Activated T-helper 2 cell treated with anti-CD3 and anti-CD28 coated beads, Interferon-gamma antibody, Interleukin-2, Interleukin-4, amounts not matched to agents 10 μg/mL and 5 μg/mL and 100 μg/mL, durations not matched to agents 14 hours and 24 hours and 36 hours (primary cell): ENCODE data around the gene MAP4. TPM values are rescaled to one million over a fixed set of nuclear protein-coding genes. Genes with fewer than 3 reads are reported as not detected.
A peak's percentile ranks its signal among the peaks of the same experiment; 100 is the strongest.

Source experiments
- DNase-seq: peaks from one replicate; pipeline ENCODE4 v3.0.0; 2021; ENCODE audit warnings: low spot score
- H3K27ac Mint-ChIP-seq: one replicate; pipeline ENCODE4 v1.8.0; 2021; ENCODE audit warnings: mixed read lengths
- H3K27me3 Mint-ChIP-seq: one replicate; pipeline ENCODE4 v1.8.0; 2021; ENCODE audit warnings: low read depth, mixed read lengths
- H3K36me3 Mint-ChIP-seq: one replicate; pipeline ENCODE4 v1.8.0; 2021; ENCODE audit warnings: low read depth, mixed read lengths
- H3K4me1 Mint-ChIP-seq: one replicate; pipeline ENCODE4 v1.8.0; 2021; ENCODE audit warnings: low read depth, mixed read lengths
- H3K4me3 Mint-ChIP-seq: one replicate; pipeline ENCODE4 v1.8.0; 2021; ENCODE audit warnings: low read depth, mild to moderate bottlenecking, moderate library complexity, mixed read lengths
- H3K9me3 Mint-ChIP-seq: one replicate; pipeline ENCODE4 v1.8.0; 2021; ENCODE audit warnings: mixed read lengths
- intact Hi-C: fragments of 100-400 bp; cut with micrococcal nuclease; formaldehyde crosslinking; loops from one replicate; pipeline ENCODE4 v1.15.1; 2023
- total RNA-seq: library from RNA; stranded (reverse); gene quantifications from 2 replicates; pipeline ENCODE4 v1.2.3, GENCODE V29; 2022

Gene MAP4
- total RNA-seq, 1 donor from 2014 or later = 144 TPM

- no peaks in the 10 kb centered on the region for H3K4me1 Mint-ChIP-seq
- H3K9me3 Mint-ChIP-seq = no peaks in the 10 kb centered on the region
- no peak for DNase-seq
- intact Hi-C loops = no loop called here
- no peak overlapping the region for H3K27ac Mint-ChIP-seq
- no peaks in the 10 kb centered on the region for H3K27me3 Mint-ChIP-seq
- H3K4me3 Mint-ChIP-seq = no peak overlapping the region
- peaks cover 21% of the 10 kb centered on the region for H3K36me3 Mint-ChIP-seq
These were observed 138.9 kb downstream of the MAP4 start for GRCh38 chr3:47877290-47877689.

GRCh38 chr3:47874913-47875312, 141.3 kb downstream of the MAP4 start:
- no peak overlapping the region for H3K27ac Mint-ChIP-seq
- H3K4me3 Mint-ChIP-seq = no peak overlapping the region
- no peaks in the 10 kb centered on the region for H3K4me1 Mint-ChIP-seq
- H3K36me3 Mint-ChIP-seq = peaks cover 38% of the 10 kb centered on the region
- no peaks in the 10 kb centered on the region for H3K9me3 Mint-ChIP-seq
- intact Hi-C loops = no loop called here
- H3K27me3 Mint-ChIP-seq = no peaks in the 10 kb centered on the region
- DNase-seq = no peak

DNA sequence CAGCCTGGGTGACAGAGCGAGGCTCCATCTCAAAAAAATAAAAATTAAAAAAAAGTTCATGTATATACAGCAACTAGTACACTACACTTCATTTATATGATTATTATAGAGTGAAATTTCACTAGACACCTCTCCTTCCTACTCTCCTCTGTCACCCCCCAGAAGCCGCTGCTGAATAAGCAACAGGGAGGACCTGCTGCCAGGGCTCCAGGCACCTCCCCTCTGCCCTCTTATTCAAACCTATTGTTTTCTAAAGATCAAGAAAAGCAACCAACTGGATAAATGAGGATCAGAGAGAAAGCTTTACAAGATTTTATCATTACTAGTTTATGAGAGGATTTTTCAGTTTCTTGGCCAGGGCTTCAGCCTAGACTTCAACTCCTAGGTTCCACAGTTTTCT, 141.8 kb downstream of the MAP4 start:
- Mint-ChIP-seq H3K9me3 (no peaks in the 10 kb centered on the region), H3K36me3 (peaks cover 43% of the 10 kb centered on the region), H3K27me3 (no peaks in the 10 kb centered on the region), H3K4me1 (no peaks in the 10 kb centered on the region), H3K4me3 (no peak overlapping the region), H3K27ac (no peak overlapping the region)
- intact Hi-C loops = no loop called here
- no peak for DNase-seq

GRCh38 chr3:47872916-47873315, 143.3 kb downstream of the MAP4 start:
- Mint-ChIP-seq H3K27ac (no peak overlapping the region), H3K36me3 (peaks cover 51% of the 10 kb centered on the region), H3K27me3 (no peaks in the 10 kb centered on the region), H3K4me1 (no peaks in the 10 kb centered on the region), H3K9me3 (no peaks in the 10 kb centered on the region), H3K4me3 (no peak overlapping the region)
- intact Hi-C loops = no loop called here
- DNase-seq = no peak

GRCh38 chr3:47871389-47871788, 144.8 kb downstream of the MAP4 start:
- no peaks in the 10 kb centered on the region for H3K9me3 Mint-ChIP-seq
- H3K36me3 Mint-ChIP-seq = peaks cover 53% of the 10 kb centered on the region
- intact Hi-C loops = no loop called here
- no peak overlapping the region for H3K4me3 Mint-ChIP-seq
- DNase-seq = no peak
- H3K4me1 Mint-ChIP-seq = no peaks in the 10 kb centered on the region
- H3K27ac Mint-ChIP-seq = no peak overlapping the region
- no peaks in the 10 kb centered on the region for H3K27me3 Mint-ChIP-seq

- no peaks in the 10 kb centered on the region for H3K27me3 Mint-ChIP-seq
- intact Hi-C loops = no loop called here
- no peak for DNase-seq
- no peak overlapping the region for H3K27ac Mint-ChIP-seq
- no peaks in the 10 kb centered on the region for H3K4me1 Mint-ChIP-seq
- H3K9me3 Mint-ChIP-seq = no peaks in the 10 kb centered on the region
- peaks cover 58% of the 10 kb centered on the region for H3K36me3 Mint-ChIP-seq
- no peak overlapping the region for H3K4me3 Mint-ChIP-seq
These were observed 145.4 kb downstream of the MAP4 start for GRCh38 chr3:47870702-47871260.

DNA sequence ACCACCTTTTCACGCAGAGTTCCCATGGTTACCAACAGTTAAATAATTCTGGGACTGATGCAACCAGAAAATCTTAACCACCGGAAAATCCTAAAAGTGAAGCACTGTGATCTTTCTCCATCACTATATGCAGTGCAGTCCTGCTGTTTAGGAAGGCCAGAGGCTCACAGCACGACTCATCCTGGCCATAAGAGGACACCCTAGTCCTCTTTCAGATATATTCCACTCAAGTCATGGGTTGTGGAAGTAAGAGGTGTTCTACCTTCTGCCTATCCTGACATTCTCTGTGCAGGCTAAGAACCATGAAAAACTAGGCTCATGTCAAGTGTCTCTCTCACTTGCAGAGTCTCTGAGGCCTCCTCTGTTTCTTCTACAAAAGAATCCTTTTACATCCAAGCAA, 146.1 kb downstream of the MAP4 start:
- Mint-ChIP-seq H3K4me3 (no peak overlapping the region), H3K4me1 (no peaks in the 10 kb centered on the region), H3K27me3 (no peaks in the 10 kb centered on the region), H3K27ac (no peak overlapping the region), H3K9me3 (no peaks in the 10 kb centered on the region), H3K36me3 (peaks cover 57% of the 10 kb centered on the region)
- no peak for DNase-seq
- intact Hi-C loops = no loop called here

DNA sequence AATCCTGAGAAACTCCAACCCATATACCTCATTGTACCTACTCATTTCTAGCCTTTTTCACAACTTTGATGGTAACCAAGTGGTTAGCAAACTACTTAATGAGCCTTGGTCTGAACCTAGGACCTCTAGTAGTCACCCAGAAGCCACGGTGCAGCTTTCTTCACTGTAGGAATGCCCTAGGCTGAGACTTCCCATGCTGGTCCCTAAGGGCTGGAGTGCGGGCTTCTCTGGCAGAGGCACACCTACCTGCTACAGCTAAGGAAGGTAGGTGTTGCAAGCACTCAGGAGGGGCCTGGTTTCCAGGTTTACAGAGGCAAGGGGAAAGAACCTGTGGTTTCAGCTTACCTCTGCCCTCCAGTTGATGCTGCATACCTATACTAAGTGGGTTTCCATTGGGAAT, 147.9 kb downstream of the MAP4 start:
- Mint-ChIP-seq H3K27ac (no peak overlapping the region), H3K4me1 (no peaks in the 10 kb centered on the region), H3K36me3 (peaks cover 59% of the 10 kb centered on the region), H3K4me3 (no peak overlapping the region), H3K9me3 (no peaks in the 10 kb centered on the region), H3K27me3 (no peaks in the 10 kb centered on the region)
- intact Hi-C loops = no loop called here
- no peak for DNase-seq

DNA sequence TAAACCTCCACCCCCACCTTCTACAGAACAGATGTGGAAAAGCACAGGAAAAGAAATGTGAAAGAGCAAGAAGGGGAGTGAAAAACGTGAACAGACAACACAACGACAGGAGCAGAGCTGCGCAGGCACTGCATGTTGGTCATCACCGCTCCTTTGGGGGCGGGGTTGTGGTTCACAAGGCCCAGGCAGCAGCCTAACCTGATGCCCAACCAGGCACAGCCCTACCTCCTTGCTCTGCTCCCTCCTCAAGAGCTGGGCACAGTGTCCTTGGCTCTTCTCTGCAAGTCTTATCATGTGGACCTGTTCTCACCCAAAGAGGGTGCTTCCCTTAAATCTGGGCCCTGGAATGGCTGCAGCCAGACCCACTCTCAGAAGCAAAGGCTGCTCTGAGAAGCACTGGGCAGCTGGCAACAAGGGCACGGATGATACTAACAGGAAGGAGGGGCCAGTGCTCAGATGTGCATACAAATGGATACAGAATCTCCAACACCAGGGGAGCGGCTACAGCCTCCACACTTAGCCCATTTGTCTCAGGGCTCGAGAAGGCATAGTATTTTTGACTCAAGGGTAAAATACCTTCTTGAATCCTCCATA, 148.7 kb downstream of the MAP4 start:
- no peak for DNase-seq
- H3K36me3 Mint-ChIP-seq = peaks cover 55% of the 10 kb centered on the region
- intact Hi-C loops = no loop called here
- H3K27ac Mint-ChIP-seq = no peak overlapping the region
- no peak overlapping the region for H3K4me3 Mint-ChIP-seq
- no peaks in the 10 kb centered on the region for H3K4me1 Mint-ChIP-seq
- H3K27me3 Mint-ChIP-seq = no peaks in the 10 kb centered on the region
- no peaks in the 10 kb centered on the region for H3K9me3 Mint-ChIP-seq

- no peaks in the 10 kb centered on the region for H3K9me3 Mint-ChIP-seq
- H3K4me1 Mint-ChIP-seq = no peaks in the 10 kb centered on the region
- H3K27ac Mint-ChIP-seq = peak overlapping the region; percentile 30
- peaks cover 42% of the 10 kb centered on the region for H3K36me3 Mint-ChIP-seq
- DNase-seq = no peak
- intact Hi-C loops = no loop called here
- H3K4me3 Mint-ChIP-seq = no peak overlapping the region
- no peaks in the 10 kb centered on the region for H3K27me3 Mint-ChIP-seq
These were observed 151.0 kb downstream of the MAP4 start for GRCh38 chr3:47865192-47865591.

DNA sequence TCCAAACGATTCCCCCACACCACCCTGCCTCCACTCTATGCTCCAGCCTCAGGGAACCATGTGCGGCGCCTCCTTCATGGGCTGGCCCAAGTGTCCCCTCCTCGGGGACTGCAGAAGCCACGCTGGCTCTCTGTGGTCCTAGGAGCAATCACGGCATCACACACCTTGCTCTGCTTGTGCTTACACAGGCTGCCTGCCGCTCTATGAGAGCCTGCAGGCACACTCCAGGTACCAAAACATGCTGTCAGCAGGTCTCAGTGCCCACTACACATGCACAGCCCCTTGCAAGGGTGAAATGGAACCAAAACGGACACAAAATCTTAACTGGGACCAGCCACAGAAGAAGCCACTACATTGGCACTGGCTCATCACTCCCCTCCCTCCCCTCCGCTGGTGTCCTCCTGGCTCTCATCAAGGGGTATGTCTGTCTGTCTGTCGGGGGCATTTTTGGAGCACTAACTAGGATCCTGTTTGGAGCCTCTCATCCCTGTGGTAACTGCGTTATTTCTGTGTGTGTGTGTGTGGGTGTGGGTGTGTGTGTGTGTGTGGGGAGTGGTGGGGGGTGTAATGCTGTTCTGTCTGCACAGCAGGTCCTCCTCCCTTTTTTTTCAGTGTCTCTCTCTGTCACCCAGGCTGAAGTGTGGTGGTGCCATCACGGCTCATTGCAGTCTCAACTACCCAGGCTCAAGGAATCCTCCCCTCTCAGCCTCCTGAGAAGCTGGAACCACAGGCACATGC, 152.7 kb downstream of the MAP4 start:
- no peak for DNase-seq
- intact Hi-C loops = no loop called here
- no peak overlapping the region for H3K4me3 Mint-ChIP-seq
- peaks cover 27% of the 10 kb centered on the region for H3K36me3 Mint-ChIP-seq
- no peaks in the 10 kb centered on the region for H3K9me3 Mint-ChIP-seq
- H3K27ac Mint-ChIP-seq = no peak overlapping the region
- no peaks in the 10 kb centered on the region for H3K4me1 Mint-ChIP-seq
- H3K27me3 Mint-ChIP-seq = no peaks in the 10 kb centered on the region

DNA sequence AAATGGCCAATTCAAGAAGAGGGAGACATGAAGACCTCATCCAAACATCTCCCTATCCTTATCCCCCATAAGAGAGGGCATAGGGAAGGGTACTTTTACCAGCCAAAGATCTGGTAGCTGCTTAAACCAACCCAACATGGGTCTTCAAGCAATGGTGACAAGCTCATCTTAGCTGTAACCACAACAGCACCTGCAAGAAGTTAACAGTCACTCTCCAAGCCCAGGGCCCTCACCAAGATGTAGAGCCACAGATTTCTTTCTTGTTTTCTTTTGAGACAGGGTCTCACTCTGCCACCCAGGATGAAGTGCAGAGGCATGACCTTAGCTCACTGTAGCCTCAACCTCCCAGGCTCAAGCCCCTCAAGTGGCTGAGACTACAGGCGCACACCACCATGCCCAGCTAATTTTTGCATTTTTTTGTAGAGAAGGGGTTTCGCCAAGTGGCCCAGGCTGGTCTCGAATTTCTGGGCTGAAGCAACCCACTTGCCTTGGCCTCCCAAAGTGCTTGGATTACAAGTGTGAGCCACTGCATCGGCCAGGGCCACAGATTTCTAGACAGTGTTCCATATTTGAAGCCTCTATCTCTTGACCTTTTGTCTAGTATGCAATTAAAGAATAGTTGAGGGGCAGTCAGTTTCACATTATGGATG, 156.1 kb downstream of the MAP4 start:
- H3K36me3 Mint-ChIP-seq = peaks cover 16% of the 10 kb centered on the region
- no peak overlapping the region for H3K27ac Mint-ChIP-seq
- no peak overlapping the region for H3K4me3 Mint-ChIP-seq
- intact Hi-C loops = no loop called here
- no peaks in the 10 kb centered on the region for H3K27me3 Mint-ChIP-seq
- H3K9me3 Mint-ChIP-seq = no peaks in the 10 kb centered on the region
- no peak for DNase-seq
- no peaks in the 10 kb centered on the region for H3K4me1 Mint-ChIP-seq

DNA sequence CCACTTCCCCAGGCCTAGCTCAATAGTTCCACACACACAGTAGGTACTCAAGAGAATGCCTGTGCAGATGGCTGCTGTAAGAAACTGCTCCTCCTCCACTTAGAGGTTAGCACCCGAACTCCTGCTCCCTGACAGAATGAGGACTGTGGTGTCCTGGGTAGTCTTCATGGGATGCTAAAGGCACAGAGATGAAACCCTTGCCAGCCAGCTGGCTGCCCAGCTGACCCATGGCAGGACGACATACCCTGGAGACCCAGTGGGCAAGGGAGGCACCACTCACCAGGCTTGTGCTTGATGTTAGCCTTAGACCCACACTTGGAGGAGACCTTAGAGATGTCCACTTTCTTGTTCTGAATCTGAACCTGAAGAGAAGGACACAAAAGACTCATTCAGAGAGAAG, 159.1 kb downstream of the MAP4 start:
- no peaks in the 10 kb centered on the region for H3K27me3 Mint-ChIP-seq
- no peak overlapping the region for H3K4me3 Mint-ChIP-seq
- DNase-seq = no peak
- no peaks in the 10 kb centered on the region for H3K4me1 Mint-ChIP-seq
- H3K36me3 Mint-ChIP-seq = peaks cover 28% of the 10 kb centered on the region
- H3K9me3 Mint-ChIP-seq = no peaks in the 10 kb centered on the region
- H3K27ac Mint-ChIP-seq = no peak overlapping the region
- intact Hi-C loops = no loop called here
